GM12878 (cell line): ENCODE data around the gene ERCC5.

Experiments
- POLR2AphosphoS5 ChIP-seq: IDR thresholded peaks from 2 replicates; pipeline ENCODE4 v1.6.1; 2011; ENCODE audit warnings: mild to moderate bottlenecking, low read length, inconsistent platforms
- TF ChIP-seq, protein P1 (sequence below): IDR thresholded peaks from 2 replicates; pipeline ENCODE4 v1.6.1; 2011; ENCODE audit warnings: borderline replicate concordance, low read depth, mild to moderate bottlenecking, moderate library complexity, mixed read lengths, low read length; ENCODE audit not compliant: insufficient read depth; ENCODE audit errors: extremely low read length
- TF ChIP-seq, protein P2 (sequence below): IDR thresholded peaks from 2 replicates; pipeline ENCODE4 v1.6.1; 2011; ENCODE audit warnings: borderline replicate concordance, low read depth, mild to moderate bottlenecking, moderate library complexity, low read length; ENCODE audit not compliant: insufficient read depth, poor library complexity, severe bottlenecking
- TF ChIP-seq, protein P3 (sequence below): fragments of 450-650 bp; IDR thresholded peaks from 2 replicates; pipeline ENCODE4 v1.6.1; 2017; ENCODE audit warnings: mild to moderate bottlenecking
- TF ChIP-seq, protein P4 (sequence below): fragments of 450-650 bp; IDR thresholded peaks from 2 replicates; pipeline ENCODE4 v1.6.1; 2016; ENCODE audit warnings: mild to moderate bottlenecking

DNA sequence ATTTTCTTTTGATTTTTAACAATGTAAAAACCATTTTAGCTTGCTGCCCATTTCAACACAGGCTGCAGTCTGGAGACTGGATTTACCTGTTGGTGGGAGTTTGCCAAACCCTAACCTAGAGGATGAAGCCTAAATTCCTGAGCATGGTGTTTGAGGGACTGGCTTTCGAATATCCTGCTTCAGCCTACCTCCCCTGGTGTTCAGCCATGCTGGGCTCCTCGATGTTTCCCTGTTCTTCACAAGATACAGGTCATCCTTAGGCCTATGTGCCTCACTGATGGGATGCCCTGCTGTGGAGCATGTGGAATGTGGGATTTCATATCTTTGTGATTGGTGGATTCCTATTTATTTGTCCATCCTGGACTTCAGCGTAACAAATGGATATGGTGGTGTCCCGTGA lies 20.4 kb upstream of the ERCC5 start:
- TF ChIP-seq, protein P1, sequence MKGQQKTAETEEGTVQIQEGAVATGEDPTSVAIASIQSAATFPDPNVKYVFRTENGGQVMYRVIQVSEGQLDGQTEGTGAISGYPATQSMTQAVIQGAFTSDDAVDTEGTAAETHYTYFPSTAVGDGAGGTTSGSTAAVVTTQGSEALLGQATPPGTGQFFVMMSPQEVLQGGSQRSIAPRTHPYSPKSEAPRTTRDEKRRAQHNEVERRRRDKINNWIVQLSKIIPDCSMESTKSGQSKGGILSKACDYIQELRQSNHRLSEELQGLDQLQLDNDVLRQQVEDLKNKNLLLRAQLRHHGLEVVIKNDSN = no peak
- TF ChIP-seq, protein P2, sequence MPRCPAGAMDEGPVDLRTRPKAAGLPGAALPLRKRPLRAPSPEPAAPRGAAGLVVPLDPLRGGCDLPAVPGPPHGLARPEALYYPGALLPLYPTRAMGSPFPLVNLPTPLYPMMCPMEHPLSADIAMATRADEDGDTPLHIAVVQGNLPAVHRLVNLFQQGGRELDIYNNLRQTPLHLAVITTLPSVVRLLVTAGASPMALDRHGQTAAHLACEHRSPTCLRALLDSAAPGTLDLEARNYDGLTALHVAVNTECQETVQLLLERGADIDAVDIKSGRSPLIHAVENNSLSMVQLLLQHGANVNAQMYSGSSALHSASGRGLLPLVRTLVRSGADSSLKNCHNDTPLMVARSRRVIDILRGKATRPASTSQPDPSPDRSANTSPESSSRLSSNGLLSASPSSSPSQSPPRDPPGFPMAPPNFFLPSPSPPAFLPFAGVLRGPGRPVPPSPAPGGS = no peak
- TF ChIP-seq, protein P3, sequence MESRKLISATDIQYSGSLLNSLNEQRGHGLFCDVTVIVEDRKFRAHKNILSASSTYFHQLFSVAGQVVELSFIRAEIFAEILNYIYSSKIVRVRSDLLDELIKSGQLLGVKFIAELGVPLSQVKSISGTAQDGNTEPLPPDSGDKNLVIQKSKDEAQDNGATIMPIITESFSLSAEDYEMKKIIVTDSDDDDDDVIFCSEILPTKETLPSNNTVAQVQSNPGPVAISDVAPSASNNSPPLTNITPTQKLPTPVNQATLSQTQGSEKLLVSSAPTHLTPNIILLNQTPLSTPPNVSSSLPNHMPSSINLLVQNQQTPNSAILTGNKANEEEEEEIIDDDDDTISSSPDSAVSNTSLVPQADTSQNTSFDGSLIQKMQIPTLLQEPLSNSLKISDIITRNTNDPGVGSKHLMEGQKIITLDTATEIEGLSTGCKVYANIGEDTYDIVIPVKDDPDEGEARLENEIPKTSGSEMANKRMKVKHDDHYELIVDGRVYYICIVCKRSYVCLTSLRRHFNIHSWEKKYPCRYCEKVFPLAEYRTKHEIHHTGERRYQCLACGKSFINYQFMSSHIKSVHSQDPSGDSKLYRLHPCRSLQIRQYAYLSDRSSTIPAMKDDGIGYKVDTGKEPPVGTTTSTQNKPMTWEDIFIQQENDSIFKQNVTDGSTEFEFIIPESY = no peak
- TF ChIP-seq, protein P4, sequence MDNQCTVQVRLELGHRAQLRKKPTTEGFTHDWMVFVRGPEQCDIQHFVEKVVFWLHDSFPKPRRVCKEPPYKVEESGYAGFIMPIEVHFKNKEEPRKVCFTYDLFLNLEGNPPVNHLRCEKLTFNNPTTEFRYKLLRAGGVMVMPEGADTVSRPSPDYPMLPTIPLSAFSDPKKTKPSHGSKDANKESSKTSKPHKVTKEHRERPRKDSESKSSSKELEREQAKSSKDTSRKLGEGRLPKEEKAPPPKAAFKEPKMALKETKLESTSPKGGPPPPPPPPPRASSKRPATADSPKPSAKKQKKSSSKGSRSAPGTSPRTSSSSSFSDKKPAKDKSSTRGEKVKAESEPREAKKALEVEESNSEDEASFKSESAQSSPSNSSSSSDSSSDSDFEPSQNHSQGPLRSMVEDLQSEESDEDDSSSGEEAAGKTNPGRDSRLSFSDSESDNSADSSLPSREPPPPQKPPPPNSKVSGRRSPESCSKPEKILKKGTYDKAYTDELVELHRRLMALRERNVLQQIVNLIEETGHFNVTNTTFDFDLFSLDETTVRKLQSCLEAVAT = no peak
- TF ChIP-seq POLR2AphosphoS5 = no peak
